ENCODE results near the gene PLEKHN1.

- no peak for TF ChIP-seq POLR2A (IDR thresholded peaks at IDR 0.05; ENCODE audit: low read depth, low read length)
- TF ChIP-seq POLR2AphosphoS5 (IDR thresholded peaks at IDR 0.05; ENCODE audit: insufficient read depth, low read depth, low read length): no peak
- TF ChIP-seq, protein P1, sequence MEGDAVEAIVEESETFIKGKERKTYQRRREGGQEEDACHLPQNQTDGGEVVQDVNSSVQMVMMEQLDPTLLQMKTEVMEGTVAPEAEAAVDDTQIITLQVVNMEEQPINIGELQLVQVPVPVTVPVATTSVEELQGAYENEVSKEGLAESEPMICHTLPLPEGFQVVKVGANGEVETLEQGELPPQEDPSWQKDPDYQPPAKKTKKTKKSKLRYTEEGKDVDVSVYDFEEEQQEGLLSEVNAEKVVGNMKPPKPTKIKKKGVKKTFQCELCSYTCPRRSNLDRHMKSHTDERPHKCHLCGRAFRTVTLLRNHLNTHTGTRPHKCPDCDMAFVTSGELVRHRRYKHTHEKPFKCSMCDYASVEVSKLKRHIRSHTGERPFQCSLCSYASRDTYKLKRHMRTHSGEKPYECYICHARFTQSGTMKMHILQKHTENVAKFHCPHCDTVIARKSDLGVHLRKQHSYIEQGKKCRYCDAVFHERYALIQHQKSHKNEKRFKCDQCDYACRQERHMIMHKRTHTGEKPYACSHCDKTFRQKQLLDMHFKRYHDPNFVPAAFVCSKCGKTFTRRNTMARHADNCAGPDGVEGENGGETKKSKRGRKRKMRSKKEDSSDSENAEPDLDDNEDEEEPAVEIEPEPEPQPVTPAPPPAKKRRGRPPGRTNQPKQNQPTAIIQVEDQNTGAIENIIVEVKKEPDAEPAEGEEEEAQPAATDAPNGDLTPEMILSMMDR (IDR thresholded peaks at IDR 0.05; ENCODE audit: extremely low read depth in 1 of 2, insufficient read depth in 1 of 2, low read depth in 1 of 2, low read length in 2 of 2): peak; percentile 20 to 52
- no peak for TF ChIP-seq JUN (IDR thresholded peaks at IDR 0.05; ENCODE audit: borderline replicate concordance, insufficient read depth, insufficient read length, low read depth)
- no peak for TF ChIP-seq EZH2 (IDR thresholded peaks at IDR 0.05; ENCODE audit: borderline replicate concordance, low read depth, low read length, severe bottlenecking)
- no peak for TF ChIP-seq MAX (IDR thresholded peaks at IDR 0.05; ENCODE audit: insufficient read depth, insufficient read length)
- no peak for TF ChIP-seq MYC (IDR thresholded peaks at IDR 0.05; ENCODE audit: low read depth, low read length)
- TF ChIP-seq GATA2 (IDR thresholded peaks at IDR 0.05; ENCODE audit: insufficient read depth, insufficient read length, low read depth, low read length): no peak
Measured at GRCh38 chr1:951364-951763, 14.9 kb upstream of the PLEKHN1 start.

Measured in endothelial cell of umbilical vein (primary cell).